GM18508 (cell line): ENCODE data around the gene MTG2.

Experiments used
- ATAC-seq: cut with Tn5 transposase; IDR thresholded peaks from one replicate; pipeline ENCODE4 v1.9.1; 2021; ENCODE audit warnings: moderate number of reproducible peaks; ENCODE audit not compliant: insufficient read depth, unreplicated experiment

Gene MTG2, protein sequence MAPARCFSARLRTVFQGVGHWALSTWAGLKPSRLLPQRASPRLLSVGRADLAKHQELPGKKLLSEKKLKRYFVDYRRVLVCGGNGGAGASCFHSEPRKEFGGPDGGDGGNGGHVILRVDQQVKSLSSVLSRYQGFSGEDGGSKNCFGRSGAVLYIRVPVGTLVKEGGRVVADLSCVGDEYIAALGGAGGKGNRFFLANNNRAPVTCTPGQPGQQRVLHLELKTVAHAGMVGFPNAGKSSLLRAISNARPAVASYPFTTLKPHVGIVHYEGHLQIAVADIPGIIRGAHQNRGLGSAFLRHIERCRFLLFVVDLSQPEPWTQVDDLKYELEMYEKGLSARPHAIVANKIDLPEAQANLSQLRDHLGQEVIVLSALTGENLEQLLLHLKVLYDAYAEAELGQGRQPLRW

DNA sequence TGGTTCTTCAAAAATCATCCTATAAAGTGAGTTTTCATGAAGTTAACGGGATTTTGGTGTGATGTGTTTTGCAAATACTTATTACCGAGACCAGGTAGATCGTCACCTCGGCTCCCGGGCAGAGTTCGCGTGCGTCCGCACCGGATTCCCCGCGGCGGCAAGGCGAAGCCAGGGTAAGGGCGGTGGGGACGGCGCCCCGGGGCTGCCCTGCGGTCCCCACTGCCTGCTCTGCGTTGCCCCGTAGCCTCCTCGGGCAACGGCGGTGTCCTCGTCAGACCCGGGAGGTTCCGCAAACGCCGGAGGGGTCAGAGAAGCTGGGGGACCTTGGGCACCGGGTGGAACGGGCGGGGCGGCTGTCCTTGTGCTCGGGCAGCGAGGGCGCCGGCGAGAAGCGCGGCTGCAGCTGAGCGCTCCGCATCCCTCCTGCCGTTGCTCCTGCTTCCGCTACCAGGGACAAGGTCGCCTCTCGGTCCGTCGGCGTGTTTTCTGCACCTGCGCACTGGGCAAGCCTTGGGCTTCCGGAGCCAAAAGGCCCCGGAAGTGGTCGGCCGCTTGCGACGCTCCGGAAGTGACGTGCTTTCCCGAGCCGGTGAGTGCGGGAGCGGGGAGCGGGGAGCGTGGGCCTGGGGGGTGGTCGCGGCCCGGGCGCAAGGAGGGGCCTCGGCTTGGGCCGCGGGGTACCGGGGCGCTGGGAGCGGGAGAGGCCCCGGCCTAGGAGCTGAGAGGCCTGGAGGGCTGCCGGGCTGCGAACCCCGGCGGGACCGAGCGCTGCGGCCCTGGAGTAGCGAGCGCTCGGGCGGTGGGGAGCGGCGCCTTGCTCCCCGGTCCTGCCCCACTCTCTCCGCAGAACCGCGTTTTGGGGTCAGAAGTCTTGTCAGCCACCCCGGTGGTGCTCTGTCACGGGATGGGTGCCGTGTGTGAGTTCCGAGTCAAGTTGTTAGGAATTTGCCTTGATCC is at the start of gene MTG2:
Gene MTG2 (plus strand): TSS at position 560 of the 957 bp plus-strand sequence. CDS start 10,393 bp downstream, outside the sequence.
- ATAC-seq, result no peak

DNA sequence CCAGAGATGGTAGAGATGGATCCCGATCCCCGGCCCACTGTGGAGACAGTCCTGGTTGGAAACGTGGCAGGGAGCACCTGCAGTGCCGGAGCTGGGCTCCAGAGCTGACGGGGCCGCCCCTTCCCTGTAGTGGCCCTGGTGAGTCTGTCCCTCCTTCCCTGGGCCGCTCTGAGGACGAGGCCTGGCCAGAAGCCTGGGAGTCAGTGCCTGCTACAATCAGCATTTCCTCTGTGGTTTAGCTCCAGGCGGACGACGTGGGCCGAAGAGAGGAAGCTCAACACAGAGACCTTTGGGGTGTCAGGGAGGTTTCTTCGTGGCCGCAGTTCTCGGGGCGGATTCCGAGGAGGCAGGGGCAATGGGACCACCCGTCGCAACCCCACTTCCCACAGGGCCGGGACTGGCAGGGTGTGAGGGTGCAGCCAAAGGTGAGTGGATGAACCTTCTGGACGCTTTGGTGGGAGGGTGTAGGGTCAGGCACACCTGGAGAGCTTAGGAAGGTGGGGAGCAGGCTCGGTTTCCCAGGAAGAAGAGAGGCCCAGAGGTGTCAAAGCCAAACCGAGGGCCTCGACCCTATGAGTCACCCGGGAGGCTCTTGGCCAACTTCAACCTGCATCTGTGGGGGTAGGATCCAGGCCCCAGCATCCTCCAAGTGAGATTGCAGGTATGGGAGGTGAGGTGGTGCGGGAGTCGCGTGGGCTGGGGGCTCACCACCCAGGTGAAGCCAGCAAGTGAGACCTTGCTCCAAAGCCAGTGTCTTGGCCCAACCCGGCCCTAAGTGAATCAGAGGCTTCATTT is 49.6 kb upstream of the MTG2 start:
- no peak for ATAC-seq

DNA sequence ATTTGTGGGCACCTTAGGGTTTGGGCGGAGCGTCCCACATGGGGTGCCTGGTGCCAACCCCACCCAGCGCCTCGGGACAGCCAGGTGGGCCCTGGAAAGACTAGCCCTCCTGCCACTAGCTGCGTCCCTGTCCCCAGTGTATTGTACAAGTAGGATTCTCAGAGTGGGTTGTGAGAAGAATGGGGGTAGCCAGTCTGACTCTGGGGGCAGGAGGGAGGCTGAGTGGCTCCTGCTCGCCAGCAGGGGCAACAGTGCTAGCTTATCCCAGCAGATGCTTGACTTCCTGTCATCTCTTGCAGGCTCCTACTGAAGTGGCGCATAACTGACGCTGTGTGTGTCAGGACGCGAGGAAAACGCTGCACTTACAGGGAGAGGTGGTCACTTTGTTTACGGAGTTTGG is 49.0 kb upstream of the MTG2 start:
- no peak for ATAC-seq

DNA sequence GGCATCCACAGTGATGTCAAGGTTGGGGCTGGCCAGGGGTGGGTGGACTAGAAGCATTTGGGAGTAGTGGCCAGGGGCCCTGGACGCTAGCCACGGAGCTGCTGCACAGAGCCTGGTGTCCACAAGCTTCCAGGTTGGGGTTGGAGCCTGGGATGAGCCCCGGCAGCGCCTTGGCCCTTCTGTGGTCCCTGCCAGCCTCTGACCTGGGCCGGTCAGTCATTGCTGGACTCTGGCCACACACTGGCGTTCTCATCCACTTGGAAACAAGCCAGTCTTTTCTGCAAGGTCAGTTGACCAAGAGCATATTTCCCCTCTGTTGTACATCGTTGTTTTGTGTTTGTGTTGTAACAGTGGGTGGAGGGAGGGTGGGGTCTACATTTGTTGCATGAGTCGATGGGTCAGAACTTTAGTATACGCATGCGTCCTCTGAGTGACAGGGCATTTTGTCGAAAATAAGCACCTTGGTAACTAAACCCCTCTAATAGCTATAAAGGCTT is 48.0 kb upstream of the MTG2 start:
- ATAC-seq, result no peak

DNA sequence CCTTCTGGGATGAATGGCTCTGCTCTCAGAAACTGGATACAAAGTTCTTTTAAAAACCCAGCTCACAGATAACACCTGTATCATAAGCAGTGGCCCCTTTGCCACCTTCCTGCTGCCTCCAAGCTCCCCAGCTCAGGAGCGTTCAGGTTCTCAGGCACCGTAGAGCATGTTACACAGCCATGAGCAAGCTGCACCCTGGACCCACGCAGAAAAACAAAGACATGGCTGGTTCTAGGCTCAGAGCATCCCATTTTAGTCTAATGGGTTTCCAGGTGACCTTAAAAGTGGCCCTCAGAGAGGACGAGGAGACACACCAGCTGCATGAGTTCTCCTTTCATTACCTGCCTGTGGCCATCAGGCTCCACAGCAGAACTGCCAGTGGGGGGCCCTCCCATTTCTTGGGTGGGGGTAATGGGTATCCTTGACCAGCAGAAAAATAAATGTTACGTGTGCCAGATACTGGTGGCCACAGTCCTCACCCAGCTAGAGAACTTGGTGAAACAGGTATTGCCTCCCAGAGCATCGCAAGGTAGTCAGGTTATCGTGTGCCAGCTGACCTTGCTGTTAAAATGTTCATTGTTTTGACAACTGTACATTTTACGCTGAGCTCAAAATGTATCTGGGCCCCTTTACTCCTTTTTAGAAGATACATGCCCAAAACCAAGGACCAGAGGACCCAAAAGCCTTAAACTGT is 47.1 kb upstream of the MTG2 start:
- ATAC-seq, result no peak

DNA sequence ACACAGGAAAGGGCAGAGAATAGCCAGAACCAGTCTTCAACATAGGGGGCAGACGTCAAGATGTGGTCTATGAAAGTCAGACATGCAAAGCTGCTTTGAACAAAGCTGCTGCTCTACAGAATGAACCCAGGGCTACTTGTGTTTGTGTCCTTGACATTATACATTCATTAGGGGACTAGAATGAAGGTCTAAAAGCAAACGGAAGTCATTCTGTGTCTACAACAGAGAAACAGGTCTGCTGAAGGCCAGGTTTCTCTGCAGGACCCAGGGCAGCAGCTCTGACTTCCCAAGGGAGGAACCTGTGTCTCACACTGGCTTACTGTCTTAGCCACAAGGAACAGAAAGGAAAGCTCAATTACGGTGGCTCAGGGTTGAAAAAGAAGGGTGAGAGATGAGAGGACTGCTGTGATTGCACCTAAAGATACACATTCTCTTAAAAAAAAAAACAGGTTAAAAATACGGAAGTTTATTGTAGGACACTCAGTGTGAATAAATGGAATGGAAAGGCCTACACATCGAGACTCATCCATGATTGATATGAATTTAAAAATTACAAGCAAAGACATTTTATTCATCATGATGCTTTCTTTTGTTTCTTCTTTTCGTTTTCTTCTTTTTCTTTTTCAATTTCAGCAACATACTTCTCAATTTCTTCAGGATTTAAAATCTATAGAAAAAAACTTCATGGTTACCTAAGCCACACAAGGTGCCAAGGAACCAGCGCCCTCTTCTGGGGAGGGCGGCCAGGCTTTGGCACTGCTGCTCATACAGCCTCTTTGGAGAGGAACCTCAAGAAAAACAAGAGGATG is 46.3 kb upstream of the MTG2 start:
- ATAC-seq, result no peak

DNA sequence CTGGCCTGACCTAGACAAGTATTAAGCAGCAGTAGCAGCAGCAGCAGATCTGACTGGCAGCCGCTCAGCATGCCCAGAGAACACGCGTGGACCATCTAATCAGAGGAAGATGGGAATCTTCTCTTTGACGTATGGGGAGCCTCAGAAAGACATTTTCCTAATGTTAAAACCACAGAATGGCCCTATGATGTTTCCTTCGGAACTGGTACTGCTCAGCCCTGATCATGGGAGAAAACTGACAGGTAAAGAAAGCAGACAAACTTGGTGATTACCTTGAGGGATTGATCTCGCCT is 45.8 kb upstream of the MTG2 start:
- ATAC-seq, result no peak

DNA sequence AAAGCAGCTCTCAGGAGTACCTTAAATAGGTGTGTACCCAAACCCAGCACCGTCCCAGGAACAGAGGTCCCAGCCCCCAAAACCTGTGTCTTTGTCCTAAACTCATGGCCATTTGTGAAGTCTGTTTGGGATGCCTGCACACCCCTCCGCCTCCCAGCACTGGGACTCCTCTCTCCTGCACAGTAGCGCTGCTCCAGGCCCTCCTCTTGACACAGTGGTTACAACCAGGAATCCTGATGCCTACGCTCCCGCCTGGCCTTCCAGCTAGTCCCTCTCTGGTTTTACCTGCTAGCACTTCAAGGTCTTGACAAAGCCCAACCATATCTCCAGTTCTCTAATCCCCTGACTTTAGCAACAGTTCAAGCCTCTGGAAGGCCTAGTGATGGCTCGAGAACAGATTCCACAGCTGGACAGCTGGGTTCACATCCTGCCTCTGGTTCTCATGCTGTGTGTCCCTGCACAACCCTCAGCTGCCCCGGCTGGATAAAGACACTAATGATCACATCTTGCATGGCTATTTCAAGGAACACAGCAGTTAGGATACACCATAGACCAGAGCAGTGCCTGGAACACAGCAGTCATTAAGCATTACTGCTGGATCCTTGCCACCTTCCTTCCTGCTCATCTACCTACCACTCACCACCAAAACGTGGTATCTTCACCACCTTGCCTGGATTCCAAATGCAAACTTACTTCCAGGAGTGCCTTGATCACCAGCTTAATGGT is 45.2 kb upstream of the MTG2 start:
- ATAC-seq, result no peak

DNA sequence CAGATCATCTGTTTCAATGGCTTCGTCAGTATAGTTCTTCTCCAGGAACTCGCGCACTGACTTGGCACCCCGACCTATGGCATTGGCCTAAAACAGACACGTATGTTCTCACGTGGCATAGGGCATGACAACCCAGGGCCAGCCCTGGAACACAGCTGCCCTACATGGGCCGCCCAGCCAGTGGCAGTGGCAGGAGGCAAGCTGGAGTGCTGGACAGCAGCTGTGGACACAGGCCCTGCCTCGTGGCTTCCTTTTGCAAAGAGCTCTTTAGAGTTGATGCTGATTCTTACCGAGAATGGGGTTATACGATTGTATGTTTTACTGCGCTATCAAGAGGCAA is 44.7 kb upstream of the MTG2 start:
- ATAC-seq, result no peak

DNA sequence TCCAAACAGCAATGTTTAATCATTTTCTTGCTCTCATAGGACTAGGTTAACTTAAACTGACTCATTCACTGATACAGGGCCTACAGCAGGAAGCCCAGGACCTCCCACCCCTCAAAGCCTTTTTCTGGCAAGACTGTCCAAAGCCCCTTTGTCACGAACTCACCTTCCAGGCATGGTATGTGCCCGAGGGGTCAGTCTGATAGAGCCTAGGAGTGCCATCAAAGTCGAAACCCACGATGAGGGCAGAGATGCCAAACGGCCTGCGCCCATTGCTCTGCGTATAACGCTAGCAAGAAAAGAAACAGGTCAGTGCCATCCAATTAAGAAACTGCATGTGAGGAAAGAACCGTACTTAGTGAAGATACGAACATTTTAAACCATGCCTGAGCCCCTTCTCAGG is 43.9 kb upstream of the MTG2 start:
- no peak for ATAC-seq

DNA sequence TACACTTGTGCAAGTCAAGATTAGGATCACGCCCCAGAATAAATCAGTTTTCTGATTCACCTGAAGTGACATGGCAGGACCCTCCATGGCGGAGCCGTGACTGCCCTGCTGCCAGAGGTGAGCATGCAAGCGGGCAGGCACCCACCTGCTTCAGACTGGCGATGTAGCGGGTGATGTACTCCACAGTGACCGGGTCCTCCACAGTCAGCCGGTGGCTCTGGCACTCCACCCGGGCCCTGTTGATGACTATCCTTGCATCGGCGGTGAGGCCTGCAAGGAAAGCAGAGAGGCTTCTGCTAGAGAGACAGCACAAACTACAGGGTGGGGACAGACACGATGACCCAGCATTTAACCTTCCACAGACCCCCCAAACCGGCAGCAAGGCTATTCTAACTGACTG is 43.2 kb upstream of the MTG2 start:
- no peak for ATAC-seq

DNA sequence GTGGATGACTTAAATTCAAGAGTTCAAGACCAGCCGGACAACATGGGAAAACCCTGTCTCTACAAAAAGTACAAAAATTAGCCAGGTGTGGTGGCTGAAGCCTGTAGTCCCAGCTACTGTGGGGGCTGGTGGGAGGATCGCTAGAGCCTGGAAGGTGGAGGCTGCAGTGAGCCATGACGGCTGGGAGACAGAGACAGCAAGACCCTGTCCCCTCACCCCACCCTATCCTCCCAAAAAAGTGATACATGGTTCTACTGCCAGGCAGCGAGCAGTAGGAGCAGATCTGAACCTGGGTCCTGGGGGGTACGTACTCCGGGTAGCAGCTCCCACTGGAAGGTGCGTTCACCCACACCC is 41.8 kb upstream of the MTG2 start:
- no peak for ATAC-seq

DNA sequence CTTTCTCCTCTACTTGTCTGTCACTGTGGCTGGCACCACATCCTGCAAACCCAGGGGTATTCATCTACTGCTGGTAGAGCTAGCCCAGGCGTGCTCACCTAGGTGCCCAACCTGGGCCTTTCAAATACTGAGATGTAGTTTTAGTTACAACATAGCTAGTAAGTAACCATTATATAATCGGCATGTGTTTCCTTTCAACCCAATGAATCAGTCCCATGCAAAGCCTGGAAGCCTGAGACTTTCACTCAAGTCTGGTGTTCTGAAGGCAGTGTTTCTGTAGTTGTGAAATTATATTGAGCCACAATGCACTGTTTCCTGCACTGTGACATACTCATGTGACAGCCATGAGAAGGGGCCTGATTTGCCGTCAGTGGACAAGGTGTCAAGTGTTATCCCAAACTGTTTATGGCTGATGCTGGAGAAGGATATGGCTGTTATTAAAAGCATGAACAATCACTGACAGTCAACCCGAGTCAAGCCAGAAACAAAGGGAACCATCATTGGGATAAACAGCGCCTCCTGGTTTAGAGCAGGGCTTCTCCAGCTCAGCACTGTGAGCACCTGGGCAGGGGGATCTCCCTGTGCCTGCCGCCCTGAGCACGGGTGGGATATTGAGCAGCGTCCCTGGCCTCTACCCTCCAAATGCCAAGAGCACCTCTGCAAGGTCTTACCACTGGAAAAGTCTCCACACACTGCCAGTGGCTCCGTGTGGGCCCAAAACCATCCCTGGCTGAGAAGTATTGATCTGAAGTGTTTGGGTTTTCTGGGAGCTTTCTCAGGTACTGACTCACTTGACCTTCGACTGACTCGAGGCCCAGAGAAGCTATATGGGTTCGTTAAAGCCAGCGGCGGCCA is 41.2 kb upstream of the MTG2 start:
- no peak for ATAC-seq

DNA sequence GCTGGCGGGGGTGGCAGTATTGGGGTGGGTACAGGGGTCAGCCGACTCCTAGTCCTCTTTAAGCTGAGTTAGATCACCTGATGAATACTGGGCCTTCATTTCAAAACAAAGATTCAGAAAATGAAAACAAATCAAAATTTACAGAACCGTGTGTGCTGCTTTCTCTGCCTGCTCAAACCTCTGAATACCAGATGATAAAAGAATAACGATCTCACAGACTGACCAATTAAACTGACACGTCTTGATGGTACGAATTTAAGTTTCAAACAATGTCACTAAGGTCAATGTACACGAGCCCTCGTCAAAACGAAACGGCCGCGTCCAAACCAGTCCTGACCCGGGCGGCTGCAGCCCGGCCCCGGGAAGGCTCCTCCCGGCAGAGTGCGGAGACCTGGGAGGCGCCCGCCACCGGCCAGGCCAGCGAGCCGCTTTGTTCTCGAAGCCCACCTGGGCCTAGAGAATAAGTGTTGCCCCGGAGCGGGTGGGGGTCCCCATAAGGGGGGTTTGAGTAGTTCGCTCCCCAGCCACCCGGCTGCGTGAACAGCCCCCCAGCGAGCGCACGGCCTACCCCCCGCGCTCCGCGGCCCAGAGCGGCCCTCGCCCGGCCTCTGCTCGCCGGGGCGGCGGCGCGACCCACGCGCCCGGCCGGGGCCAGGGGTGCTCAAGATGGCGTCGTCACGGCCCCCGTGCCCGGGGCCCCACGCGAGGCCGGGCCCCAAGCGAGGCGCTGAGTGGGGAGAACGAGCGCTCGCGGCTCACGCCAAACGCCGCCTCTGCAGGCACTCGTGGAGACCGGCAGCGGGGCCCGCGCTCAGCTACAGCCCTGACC is 40.4 kb upstream of the MTG2 start:
- no peak for ATAC-seq

DNA sequence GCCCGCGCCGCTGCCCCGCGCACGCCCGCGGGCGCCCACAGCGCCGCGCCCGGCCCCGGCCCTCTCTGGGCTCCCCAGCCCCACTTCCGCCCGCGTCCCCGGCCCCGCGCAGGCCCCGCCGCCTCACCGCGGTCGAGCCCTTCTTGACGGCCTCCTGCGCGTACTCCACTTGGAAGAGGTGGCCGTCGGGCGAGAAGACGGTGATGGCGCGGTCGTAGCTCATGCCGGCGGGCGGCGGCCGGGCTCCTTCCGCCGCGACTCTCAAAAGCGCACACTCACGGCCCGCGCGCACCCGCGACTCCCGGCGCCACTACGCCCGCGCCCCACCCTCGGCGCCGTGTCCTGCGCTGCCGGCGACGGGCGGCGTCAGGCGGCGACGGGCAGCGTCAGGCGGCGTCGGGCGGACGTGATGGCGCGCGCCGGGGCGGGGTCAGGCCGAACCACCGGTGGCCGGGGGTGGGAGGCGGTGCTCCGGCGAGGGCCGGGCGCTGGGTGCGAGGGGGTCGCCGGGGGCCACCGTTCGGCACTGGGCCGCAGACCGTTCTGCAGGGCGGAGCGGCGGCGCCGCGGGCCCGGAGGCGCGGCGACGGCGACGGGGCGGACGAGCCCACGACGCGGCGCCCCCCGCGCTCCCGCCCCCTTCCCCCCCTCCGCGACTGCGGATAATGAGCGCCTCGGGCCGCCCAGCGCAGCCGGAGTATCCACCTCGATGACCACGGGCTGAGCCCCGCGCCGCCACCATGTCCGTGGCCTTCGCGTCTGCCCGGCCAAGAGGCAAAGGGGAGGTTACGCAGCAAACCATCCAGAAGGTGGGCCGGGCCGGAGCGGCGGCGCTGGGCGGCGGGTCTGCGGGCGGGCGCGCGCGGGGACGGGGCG is 39.5 kb upstream of the MTG2 start, which contains the start of the genes PSMA7 and SS18L1:
Gene PSMA7 (minus strand): TSS at position 314 of the 876 bp plus-strand sequence. CDS start 91 bp downstream, at position 223.
Gene SS18L1 (plus strand): TSS at position 689 of the 876 bp plus-strand sequence. CDS start 52 bp downstream, at position 741.
- ATAC-seq, result no peak
